ENCODE results near the gene TRPV3.

GRCh38 chr17:3553419-3554401 is 3.9 kb downstream of the TRPV3 start:
- no peak for TF ChIP-seq CTCF (IDR thresholded peaks at IDR 0.05; ENCODE audit: low read depth, low read length, poor library complexity, severe bottlenecking)
- TF ChIP-seq EZH2phosphoT487 (IDR thresholded peaks at IDR 0.05; ENCODE audit: borderline replicate concordance, low read length) = no peak
